ENCODE data around the gene NRXN2.
"Not testable (repeated sequence)": the region's sequence is repeated elsewhere in the genome, so short reads cannot be mapped to it uniquely, and the experiment has no call there.

NRXN2 gene

DNA sequence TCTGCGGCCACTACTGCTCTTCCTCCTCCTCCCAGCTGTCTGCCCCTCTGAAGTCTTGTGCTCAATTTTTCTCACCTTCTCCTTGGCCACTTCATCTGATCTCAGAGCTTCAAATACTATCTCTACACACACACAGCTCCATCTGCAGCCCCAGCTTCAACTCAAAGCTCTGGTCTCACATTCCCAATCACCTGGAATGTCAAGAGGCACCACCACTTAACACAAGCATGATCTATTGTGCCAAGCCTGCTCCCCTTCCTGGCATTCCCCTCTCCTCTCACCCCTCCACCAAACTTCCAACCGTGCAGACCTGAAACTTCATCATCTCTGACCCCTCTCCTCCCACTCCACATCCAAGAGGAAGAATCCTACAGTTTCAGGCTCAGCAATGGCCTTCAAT is 17.5 kb downstream of the NRXN2 start:
- no peak for DNase-seq

DNA sequence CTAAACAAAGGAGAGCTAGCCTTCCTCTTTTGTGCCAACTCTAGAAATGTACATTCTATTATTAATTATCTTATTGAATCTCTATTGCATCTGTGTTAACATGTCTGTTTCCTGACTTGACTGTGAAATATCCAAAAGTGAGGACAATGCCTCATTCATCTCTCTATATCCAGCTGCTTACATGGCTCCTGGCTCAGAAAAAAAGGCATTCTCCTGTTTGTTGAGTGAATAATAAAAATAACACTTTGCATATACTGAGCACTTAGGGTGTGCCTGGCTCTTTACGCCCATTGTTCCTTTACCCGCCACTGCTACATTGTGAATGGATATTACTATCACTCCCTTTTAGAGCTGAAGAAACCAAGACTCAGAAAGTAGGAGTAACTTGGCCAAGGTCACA is 19.9 kb downstream of the NRXN2 start:
- no peak for DNase-seq

DNA sequence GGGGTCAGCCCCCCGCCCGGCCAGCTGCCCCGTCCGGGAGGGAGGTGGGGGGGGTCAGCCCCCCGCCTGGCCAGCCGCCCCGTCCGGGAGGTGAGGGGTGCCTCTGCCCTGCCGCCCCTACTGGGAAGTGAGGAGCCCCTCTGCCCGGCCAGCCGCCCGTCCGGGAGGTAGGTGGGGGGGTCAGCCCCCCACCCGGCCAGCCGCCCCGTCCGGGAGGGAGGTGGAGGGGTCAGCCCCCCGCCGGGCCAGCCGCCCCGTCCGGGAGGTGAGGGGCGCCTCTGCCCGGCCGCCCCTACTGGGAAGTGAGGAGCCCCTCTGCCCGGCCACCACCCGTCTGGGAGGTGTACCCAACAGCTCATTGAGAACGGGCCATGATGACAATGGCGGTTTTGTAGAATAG is 21.0 kb downstream of the NRXN2 start:
- not testable (repeated sequence) for DNase-seq

DNA sequence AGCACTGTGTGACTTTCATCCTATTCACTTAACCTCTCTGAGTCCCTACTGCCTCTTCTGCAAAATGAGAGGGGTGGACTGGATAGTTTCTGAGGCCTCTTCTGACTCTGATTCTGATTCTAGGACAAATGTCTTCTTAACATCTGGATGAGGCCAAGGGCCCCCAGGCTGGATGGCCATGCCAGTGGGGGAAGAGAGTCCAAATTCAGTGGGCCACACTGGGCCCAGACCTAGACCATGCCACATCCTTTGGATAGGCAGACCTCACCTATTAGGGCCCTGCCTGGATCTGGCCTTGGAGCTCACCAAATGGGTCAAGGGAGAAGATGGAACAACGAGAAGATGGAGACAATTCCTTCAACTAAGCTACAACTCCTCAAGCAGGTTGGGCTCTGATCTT is 24.6 kb downstream of the NRXN2 start:
- DNase-seq: no peak

DNA sequence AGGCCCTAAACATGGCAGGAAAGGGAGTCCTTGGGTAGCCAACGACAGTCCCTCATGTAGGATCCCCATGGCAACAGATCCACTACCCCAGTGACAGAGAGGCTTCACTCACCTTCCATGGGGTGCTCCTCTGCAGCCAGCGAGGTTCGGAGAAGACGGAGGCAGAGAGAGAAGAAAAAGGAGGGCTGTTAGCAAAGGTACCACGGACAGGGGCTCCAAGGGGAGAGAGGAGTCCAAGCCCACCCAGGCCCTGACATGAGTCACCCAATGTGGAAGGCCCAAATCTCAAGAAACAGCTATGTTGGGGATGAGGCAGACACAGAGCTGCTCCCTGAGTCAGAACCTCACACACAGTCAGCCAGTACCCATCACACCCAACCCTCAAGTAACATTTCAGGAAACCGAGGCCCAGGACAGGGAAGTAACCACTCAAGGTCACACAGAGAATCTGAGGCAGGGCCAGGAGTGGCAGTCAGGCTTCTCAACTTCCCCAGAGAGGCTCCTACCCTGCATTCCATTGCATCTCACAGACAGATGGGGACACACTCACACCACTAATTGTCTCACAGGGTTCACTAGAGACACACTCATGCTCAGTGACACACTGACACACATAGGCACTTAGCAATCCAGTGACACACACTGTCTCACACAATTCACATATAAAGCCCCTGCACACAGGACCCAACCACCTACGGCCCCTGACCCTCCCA is 25.2 kb downstream of the NRXN2 start:
- DNase-seq: no peak

DNA sequence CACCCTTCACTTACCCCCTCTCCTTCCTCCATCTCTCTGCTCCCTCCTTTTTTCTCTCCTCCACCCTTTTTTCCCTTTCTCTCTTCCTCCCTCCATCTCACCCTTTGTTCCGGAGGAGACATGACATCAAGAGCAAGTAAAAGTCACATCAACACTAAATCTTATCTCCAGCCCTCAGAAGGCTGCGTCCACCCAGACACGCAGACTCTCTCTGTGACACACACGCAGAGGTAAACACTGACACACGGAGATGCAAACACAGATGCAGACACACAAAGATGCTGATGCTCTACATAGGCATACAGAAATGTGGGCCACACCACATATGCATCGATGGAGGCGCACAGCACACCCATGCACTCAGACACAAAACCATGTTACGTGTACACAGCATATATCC is 27.0 kb downstream of the NRXN2 start:
- DNase-seq: no peak

DNA sequence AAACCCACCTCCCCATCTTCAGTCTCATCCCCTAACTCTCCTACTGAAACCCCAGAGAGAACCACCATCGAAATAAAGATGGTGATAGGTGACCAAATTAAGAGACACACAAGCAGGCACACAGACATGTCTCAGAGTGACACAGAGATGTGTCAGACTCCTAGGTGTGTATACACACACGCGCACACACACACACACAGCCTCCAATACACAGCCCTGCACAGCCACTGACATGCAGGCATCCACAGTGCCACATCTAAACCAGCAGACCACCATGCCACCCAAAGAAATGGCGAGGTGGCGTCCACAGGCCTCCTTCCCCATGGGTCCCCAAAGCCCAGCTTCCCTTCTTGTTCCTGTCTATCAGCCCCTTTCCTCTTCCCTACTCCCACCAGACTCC is 27.4 kb downstream of the NRXN2 start:
- no peak for DNase-seq

DNA sequence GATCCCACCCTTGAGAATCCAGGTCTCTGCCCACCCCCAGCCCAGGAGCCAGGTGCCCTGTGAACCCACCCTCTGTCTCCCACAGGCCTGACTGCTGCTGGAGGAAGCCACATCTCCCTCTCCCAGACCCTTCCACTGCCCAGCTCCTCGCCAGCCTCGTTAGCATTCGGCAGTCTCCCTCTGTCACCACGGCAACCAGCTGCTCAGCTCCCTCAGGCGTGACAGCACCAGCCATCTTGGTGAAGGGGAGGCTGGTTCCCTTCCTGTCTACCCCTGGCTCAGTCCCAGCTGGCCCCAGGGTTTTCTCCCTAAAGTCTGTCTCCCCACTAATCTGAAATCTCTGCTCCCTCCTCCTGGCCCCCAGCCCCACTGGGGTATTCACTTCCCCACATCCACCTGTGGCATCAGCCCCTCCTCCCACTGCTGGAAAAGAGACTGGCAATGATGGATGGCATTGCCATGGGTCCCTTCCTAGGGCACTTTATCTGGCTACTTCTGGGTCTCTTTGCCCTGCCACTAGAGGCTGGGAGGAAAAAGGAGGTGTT is 28.1 kb downstream of the NRXN2 start:
- peak in 32 of 56 donors; percentile 11 to 75 (median 34) for DNase-seq

DNA sequence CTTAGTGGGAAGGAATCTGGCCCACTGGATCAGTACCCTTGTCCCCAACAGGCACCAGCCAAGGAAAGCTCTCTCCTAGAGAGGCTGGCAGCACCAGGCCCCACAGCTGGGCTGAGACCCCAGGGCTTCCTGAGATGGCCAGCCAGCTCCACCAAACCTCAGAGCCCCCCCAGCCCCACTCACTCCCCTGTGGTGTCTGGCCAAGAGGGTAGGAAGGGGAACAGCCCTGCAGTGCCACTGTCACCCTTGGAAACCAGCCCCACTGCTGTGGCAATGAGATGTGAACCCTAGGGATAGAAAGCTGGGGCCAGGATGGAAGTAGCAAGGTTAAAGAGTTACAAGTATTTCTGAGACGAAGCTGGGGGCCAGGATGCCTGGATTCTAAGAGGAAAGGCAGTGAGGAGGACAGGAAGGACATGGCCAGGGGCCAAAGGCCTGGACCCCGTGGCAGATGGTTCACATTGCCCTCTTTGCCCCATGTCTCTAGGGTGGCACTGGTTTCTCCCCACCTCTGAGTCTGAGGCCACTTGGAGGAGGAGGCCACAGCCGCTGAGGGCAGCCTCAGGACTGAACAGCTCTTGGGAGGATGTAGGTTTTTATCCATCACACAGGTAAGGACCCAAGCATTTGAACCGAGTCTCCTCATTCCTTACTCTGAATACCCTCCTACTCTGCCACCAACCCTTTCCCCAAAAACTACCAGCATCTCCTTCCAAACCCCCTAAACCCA is 28.8 kb downstream of the NRXN2 start:
- DNase-seq: no peak

DNA sequence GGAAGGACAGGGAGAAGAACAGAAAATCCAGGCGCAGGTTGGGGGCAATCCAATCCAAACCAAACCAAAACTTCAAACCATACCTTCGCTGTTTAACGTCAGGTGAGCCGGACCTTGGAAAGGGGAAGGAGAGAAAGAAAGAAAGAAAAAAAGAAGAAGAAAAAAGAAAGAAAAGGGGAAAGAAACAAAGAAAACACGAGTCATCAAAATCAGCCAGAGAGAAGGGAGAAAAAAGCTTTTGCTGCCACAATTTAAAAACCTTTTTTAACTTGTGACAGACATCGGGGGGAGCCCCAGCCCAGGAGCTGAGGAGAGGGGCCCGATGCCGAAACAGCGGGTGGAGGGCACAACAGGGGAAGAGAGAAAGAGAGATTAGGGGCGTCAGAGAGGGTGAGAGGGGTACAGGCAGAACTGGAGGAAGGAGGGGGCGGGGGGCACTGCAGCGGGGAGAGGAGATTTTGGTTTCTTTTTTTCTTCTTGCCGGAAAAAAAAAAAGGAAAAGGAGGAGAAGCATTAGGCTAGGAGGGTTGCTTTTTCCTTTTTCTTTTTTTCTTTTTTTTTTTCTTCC is 30.1 kb downstream of the NRXN2 start:
- DNase-seq: no peak

DNA sequence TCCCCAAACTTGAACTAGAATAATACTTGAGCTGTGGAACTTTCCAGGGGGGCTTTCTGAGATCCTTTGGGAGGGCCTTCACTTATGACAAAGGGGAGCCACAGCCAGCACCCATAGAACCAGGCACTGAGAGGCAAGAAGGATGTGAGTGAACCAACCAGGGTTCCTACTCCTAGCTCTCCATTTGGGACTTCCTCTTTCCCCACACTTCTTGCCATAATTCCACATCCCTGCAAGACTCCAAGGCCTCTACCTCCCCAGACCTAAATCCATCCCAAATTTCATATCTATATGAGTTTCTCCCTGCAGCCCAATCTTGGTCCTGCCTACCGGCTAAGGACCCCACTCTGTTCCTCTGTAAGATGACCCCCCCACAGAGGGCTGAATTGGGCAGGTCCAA is 31.5 kb downstream of the NRXN2 start:
- no peak for DNase-seq

DNA sequence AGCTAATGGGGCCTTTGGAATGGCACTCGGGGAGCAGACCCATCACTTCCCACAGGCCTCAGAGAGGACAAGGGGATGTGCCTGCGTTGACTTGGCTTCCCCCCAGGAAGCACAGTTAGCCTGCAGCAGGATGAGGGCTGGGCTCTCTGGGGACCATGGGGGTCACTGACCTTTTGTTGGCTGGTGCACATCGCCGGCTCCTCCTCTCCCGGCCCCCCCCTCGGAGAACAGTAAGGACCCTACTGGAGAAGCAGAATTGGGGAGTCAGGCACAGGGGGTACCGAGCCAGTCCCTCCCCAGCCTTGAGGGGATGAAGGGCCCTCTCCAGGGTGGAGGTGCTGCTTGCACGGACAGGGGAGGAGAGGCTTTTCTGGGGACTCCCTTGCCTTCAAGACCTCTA is 32.8 kb downstream of the NRXN2 start:
- DNase-seq: no peak

DNA sequence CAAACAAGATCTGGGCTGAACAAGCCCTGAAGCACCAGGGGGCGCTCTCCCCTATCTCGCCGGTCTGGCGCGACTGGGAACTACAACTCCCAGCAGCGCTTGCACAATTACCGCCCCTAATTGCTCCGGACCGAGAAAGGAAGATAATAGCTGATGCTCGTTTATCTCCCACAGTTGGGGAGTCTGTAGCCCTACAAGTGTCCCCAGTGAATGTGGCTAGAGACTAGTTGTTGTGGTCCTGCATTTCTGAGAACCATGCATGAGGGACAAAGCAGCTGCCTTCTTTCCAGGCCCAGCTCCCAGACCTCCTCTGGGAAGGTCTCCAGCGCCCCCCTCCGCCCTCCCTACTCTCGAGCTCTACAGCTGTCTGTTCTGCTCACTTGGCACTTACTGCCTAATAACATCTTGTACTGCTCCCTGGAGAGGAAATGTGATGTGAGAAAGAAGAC is 34.4 kb downstream of the NRXN2 start:
- peak; percentile 28 to 99 (median 92) for DNase-seq

DNA sequence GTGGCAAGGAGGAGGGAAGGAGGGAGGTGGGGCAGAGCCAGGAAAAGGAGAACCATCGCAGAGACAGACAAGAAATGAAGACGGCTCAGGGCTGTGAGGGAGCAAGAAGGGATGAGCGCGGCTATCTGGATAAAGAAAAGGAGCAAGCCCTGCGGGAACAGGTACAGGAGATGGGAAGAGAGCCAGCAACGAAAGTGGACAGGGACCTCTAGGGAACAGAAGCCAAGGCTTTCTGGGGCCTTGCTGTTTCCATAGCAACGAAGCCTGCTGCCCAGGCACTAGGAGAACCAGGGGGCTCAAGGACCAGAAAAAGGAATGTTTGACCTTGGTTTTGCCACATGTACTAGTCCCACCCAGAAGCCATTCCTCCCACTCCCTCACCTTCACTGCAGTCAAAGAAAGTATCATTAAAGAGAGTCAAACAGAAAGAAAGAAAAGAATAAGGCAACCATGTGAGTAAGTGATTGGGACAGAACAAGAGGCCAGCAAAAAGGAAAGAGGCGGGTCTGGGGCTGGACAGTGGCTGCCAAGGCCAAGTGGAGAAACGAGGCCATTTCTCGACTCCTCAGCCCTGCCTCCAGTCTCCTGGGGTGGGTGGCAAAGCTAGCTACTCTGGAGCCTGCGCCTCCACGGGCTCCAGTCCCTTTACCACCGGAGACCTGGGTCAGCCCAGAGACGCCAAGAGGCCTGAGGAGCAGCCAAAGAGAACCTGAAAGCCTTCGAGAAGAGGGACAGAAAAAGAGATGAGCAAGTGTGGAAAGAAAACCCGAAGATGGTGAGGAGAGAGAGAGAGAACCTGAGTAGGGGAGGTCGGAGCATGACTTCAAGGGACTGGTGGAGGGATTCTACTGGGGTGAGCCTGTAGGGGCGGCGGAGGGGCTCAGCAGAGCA is 35.1 kb downstream of the NRXN2 start:
- DNase-seq: peak in 21 of 56 donors; percentile 31 to 75 (median 59)

DNA sequence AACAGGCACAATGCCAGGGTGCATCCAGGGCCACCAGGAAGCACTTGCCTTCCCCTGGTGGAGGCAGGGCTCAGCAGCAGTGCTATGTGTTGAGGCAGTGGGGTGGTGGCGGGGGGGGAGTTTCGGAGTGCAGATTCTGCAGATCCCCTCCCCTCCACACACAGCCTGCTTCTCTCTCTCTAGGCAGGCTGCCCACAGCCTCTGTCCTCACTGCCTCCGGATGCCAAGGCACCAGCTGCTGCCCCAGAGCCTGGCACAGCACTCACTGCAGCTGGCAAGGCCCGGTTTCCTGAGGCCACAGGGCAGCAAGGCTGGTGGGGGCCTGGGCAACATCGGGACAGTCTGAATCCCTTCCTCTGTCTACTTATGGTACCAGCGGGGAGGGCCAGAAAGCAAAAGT is 35.8 kb downstream of the NRXN2 start:
- peak in 55 of 56 donors; percentile 52 to 99 (median 94) for DNase-seq

DNA sequence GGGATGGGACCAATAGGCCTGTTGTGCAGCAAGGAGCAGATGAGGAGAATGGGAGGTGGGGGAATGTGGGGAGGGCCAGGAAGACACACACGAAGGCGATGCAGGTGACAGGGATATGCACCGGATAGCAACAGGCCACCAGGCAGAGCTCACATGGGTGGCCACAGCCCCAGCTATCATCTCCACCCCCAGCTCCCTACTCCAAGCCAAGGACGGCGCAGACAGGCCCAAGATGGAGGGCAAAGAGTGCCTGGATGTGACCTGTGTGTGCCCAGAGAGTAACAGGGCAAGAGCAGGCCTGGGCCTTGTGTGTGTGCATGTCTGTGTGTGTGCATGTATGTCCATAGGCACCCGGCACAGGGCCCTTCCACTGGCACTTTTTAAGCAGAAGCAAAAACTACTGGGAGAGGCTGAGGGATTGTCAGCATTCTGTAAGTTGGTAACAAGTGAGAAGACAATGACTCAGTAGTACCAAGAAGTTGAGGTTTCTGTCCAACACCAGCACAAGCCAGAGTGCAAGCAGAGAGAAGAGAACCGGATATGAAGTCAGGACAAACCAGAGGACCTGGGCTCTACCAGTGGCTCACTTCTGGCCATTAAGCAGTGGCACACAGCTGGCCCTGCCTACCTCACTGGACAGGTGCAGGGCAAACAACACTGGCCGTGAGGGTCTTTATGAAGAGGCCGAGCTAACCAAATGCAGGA is 36.4 kb downstream of the NRXN2 start:
- DNase-seq: peak in 1 of 56 donors; percentile 37

DNA sequence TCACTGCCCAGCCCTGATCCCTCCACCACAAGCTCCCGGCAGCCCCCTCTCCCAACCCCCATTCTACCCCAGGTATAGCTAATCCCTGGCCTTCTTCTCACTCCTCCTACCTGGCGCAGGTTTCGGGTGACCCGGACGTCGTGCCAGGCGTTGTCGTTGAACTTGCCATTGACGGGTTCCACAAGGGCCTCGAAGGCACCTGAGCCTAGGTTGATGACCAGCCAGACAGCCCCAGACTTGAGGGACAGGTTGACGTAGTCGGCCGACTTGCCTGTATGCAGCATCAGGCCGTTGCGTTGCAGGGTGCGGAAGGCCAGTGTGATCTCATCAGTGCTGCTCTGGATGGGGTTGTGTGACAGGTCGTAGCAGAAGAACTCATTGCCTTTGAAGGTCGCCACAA is 37.5 kb downstream of the NRXN2 start:
- DNase-seq: no peak

DNA sequence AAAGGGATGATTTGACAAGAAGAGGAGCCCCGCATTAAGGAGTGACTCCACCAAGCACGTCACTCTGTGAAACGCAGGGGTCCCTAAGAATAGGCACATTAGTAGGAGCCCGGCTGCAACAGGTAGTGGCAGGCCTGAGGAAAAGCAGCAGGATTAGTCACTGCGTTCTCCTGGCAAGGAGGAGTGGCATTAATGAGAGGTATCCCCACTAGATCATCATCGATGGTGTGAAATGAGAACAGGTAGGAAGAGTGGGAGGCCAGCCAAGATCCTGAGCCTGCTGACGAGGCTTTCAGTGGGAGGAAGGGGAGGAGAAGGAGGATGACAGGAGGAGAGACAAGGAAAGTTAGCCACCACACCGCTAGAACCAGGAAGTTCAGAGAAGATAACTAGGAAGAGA is 38.6 kb downstream of the NRXN2 start:
- peak in 18 of 56 donors; percentile 7 to 63 (median 32) for DNase-seq

DNA sequence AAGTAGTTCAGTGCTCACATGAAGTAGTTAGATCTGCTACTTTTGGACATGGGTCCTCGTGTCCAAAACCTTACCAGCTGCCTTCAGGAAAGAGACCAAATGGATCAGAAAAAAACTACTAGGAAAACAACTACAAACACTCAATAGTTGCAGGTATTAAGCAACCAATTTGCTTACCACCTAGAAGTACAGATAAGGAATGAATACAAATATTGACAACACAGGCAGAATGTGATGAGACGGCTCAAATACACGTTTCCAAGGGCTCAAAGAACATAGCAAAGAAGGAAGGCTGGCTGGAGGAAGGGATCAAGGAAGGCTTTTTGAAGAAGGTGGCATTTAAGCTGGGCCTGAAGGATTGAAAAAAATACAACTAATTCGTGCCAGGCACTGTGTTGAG is 41.8 kb downstream of the NRXN2 start:
- no peak for DNase-seq

DNA sequence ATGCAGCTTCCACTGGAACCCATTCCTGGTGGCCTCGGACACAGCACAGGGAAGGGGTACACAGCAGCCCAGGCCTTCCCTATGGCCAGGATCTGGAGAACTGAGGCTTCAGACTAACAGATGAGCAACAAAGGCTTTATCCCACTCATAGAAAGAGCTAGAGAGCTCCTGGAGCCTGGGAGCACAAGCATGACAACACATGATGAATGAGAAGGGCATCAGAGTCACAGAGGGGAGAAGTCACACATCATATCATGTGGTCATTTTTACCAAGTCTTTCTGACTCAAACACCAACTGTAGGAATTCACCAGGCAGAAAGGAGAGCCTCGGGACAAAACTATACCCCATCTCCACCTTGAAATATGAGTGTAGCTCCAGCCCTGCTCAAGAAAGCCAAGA is 43.2 kb downstream of the NRXN2 start:
- DNase-seq: no peak
